H9 (cell line): ENCODE data around the gene LHFPL6. TPM values are rescaled to one million over a fixed set of nuclear protein-coding genes. Genes with fewer than 3 reads are reported as not detected.

Experiments
- DNase-seq: peaks from one replicate; pipeline ENCODE4 v3.0.0-alpha.2; 2017
- H2AFZ ChIP-seq: one replicate; pipeline ENCODE4 v1.6.1; 2013; ENCODE audit warnings: mild to moderate bottlenecking, low read length, control low read depth, moderate library complexity
- H2AK5ac ChIP-seq: 2 replicates; pipeline ENCODE4 v1.6.1; 2013; ENCODE audit warnings: low read length, control low read depth, mixed read lengths; ENCODE audit not compliant: insufficient read length
- H2BK120ac ChIP-seq: one replicate; pipeline ENCODE4 v1.6.1; 2013; ENCODE audit warnings: low read depth, mild to moderate bottlenecking, low read length, control low read depth, inconsistent platforms; ENCODE audit not compliant: poor library complexity, severe bottlenecking
- H2BK12ac ChIP-seq: 2 replicates; pipeline ENCODE4 v1.6.1; 2013; ENCODE audit warnings: low read length, control low read depth, mixed read lengths, low read depth; ENCODE audit not compliant: insufficient read length
- H2BK15ac ChIP-seq: 2 replicates; pipeline ENCODE4 v1.6.1; 2013; ENCODE audit warnings: low read depth, low read length, control low read depth
- H2BK20ac ChIP-seq: one replicate; pipeline ENCODE4 v1.6.1; 2013; ENCODE audit warnings: low read depth, mild to moderate bottlenecking, low read length, control low read depth, inconsistent platforms; ENCODE audit not compliant: poor library complexity, severe bottlenecking
- H2BK5ac ChIP-seq: 2 replicates; pipeline ENCODE4 v1.6.1; 2013; ENCODE audit warnings: low read length, control low read depth, mixed read lengths; ENCODE audit not compliant: insufficient read length
- H3K14ac ChIP-seq: 2 replicates; pipeline ENCODE4 v1.6.1; 2013; ENCODE audit warnings: low read length, control low read depth; ENCODE audit not compliant: insufficient read depth
- H3K18ac ChIP-seq: 2 replicates; pipeline ENCODE4 v1.6.1; 2013; ENCODE audit warnings: low read depth, mild to moderate bottlenecking, mixed read lengths, low read length, control low read depth; ENCODE audit not compliant: insufficient read length
- H3K23ac ChIP-seq: 2 replicates; pipeline ENCODE4 v1.6.1; 2013; ENCODE audit warnings: low read length, control low read depth, mixed read lengths, low read depth; ENCODE audit not compliant: insufficient read length
- H3K23me2 ChIP-seq: 2 replicates; pipeline ENCODE4 v1.6.1; 2013; ENCODE audit warnings: low read depth, mild to moderate bottlenecking, mixed read lengths, low read length, control low read depth; ENCODE audit not compliant: insufficient read length, poor library complexity, severe bottlenecking
- H3K27ac ChIP-seq: 2 replicates; pipeline ENCODE4 v1.5.1; 2013; ENCODE audit warnings: low read length, control low read depth, mixed read lengths, low read depth; ENCODE audit not compliant: insufficient read length
- H3K27me3 ChIP-seq: 2 replicates; pipeline ENCODE4 v1.6.1; 2013; ENCODE audit warnings: low read length, control low read depth, inconsistent platforms; ENCODE audit not compliant: insufficient read depth
- H3K4ac ChIP-seq: 2 replicates; pipeline ENCODE4 v1.6.1; 2013; ENCODE audit warnings: low read depth, mild to moderate bottlenecking, control low read depth, inconsistent platforms, low read length, moderate library complexity
- H3K4me1 ChIP-seq: 2 replicates; pipeline ENCODE4 v1.6.1; 2013; ENCODE audit warnings: low read length, control low read depth, inconsistent platforms; ENCODE audit not compliant: insufficient read depth
- H3K4me2 ChIP-seq: 2 replicates; pipeline ENCODE4 v1.6.1; 2013; ENCODE audit warnings: low read length, control low read depth, mixed read lengths; ENCODE audit not compliant: insufficient read length, insufficient read depth
- H3K56ac ChIP-seq: 2 replicates; pipeline ENCODE4 v1.6.1; 2013; ENCODE audit warnings: low read depth, mild to moderate bottlenecking, mixed read lengths, low read length, control low read depth; ENCODE audit not compliant: insufficient read length
- H3K79me1 ChIP-seq: 2 replicates; pipeline ENCODE4 v1.6.1; 2013; ENCODE audit warnings: low read depth, mild to moderate bottlenecking, moderate library complexity, low read length, control low read depth, inconsistent platforms; ENCODE audit not compliant: insufficient read depth, poor library complexity, severe bottlenecking
- H3K79me2 ChIP-seq: 2 replicates; pipeline ENCODE4 v1.6.1; 2013; ENCODE audit warnings: low read length, control low read depth, inconsistent platforms; ENCODE audit not compliant: insufficient read depth
- H3K9ac ChIP-seq: 2 replicates; pipeline ENCODE4 v1.6.1; 2013; ENCODE audit warnings: low read length, control low read depth, mixed read lengths; ENCODE audit not compliant: insufficient read length; ENCODE audit errors: extremely low read depth
- H3K9me3 ChIP-seq: one replicate; pipeline ENCODE4 v1.6.1; 2013; ENCODE audit warnings: low read depth, low read length, inconsistent platforms; ENCODE audit not compliant: control insufficient read depth
- H3T11ph ChIP-seq: one replicate; pipeline ENCODE4 v1.6.1; 2013; ENCODE audit warnings: mild to moderate bottlenecking, low read length, control low read depth, inconsistent platforms
- H4K20me1 ChIP-seq: one replicate; pipeline ENCODE4 v1.6.1; 2013; ENCODE audit not compliant: control insufficient read depth, insufficient read length, insufficient read depth
- H4K5ac ChIP-seq: 2 replicates; pipeline ENCODE4 v1.6.1; 2013; ENCODE audit warnings: low read depth, mild to moderate bottlenecking, mixed read lengths, low read length, control low read depth; ENCODE audit not compliant: insufficient read length
- H4K8ac ChIP-seq: replicated peaks from 2 replicates; pipeline ENCODE4 v1.6.1; 2013; ENCODE audit warnings: low read length, control low read depth, mixed read lengths, low read depth; ENCODE audit not compliant: insufficient read length
- H4K91ac ChIP-seq: 2 replicates; pipeline ENCODE4 v1.6.1; 2013; ENCODE audit warnings: low read depth, mild to moderate bottlenecking, moderate library complexity, mixed read lengths, low read length, control low read depth; ENCODE audit not compliant: insufficient read length
- H3K27ac Mint-ChIP-seq, 3 experiments: 2 replicates in 2 of 3; 3 replicates in 1 of 3; pipeline ENCODE4 v1.8.0; 2020 to 2021; ENCODE audit warnings: mixed read lengths in 3 of 3, mild to moderate bottlenecking in 1 of 3, moderate library complexity in 1 of 3
- H3K27me3 Mint-ChIP-seq: 2 replicates; pipeline ENCODE4 v1.8.0; 2021; ENCODE audit warnings: low read depth, mild to moderate bottlenecking, moderate library complexity, mixed read lengths
- H3K36me3 Mint-ChIP-seq, 3 experiments: 2 replicates in 2 of 3; 3 replicates in 1 of 3; pipeline ENCODE4 v1.8.0; 2020 to 2021; ENCODE audit warnings: low read depth in 3 of 3, mixed read lengths in 3 of 3; ENCODE audit not compliant: insufficient read depth in 1 of 3
- H3K4me1 Mint-ChIP-seq, 2 experiments: 2 replicates each; pipeline ENCODE4 v1.8.0; 2020; ENCODE audit warnings: mixed read lengths in 2 of 2
- H3K4me3 Mint-ChIP-seq, 2 experiments: 2 replicates in 1 of 2; 3 replicates in 1 of 2; pipeline ENCODE4 v1.8.0; 2020 to 2021; ENCODE audit warnings: mild to moderate bottlenecking in 2 of 2, mixed read lengths in 2 of 2, moderate library complexity in 1 of 2
- H3K9me3 Mint-ChIP-seq, 2 experiments: 2 replicates in 1 of 2; 3 replicates in 1 of 2; pipeline ENCODE4 v1.8.0; 2020; ENCODE audit warnings: mild to moderate bottlenecking in 2 of 2, mixed read lengths in 2 of 2, moderate library complexity in 1 of 2
- total RNA-seq: library from RNA; stranded (reverse); gene quantifications from 2 replicates; pipeline ENCODE4 v1.2.1, GENCODE V29; 2021
- TF ChIP-seq, protein P1 (sequence below): fragments of 200-600 bp; sonication (generic); conservative IDR thresholded peaks from 3 replicates; pipeline ENCODE4 v1.8.0; 2021; ENCODE audit warnings: antibody characterized with exemption, mild to moderate bottlenecking

The LHFPL6 gene
- total RNA-seq, 1 experiment from 2014 or later: 3.5 TPM

- Histone ChIP-seq H3K9me3 (no peaks in the 10 kb centered on the region), H4K20me1 (no peaks in the 10 kb centered on the region), H3K9ac (no peak overlapping the region), H2BK15ac (no peak overlapping the region), H3K18ac (no peak overlapping the region), H3K27me3 (no peaks in the 10 kb centered on the region), H3K79me1 (no peaks in the 10 kb centered on the region), H2AK5ac (no peak overlapping the region), H4K91ac (no peak overlapping the region), H3K27ac (no peak overlapping the region), H2BK12ac (no peak overlapping the region), H2BK5ac (no peak overlapping the region), H3K4me2 (no peak overlapping the region), H3K4me1 (no peaks in the 10 kb centered on the region), H3K79me2 (no peaks in the 10 kb centered on the region), H3K56ac (no peak overlapping the region), H3K14ac (no peak overlapping the region), H4K8ac (no peak overlapping the region), H3K4ac (no peak overlapping the region), H2AFZ (no peak overlapping the region), H2BK120ac (no peak overlapping the region), H3K23me2 (no peaks in the 10 kb centered on the region), H3K23ac (no peak overlapping the region), H2BK20ac (no peak overlapping the region), H3T11ph (no peak overlapping the region), H4K5ac (no peak overlapping the region)
- Mint-ChIP-seq H3K9me3 (peaks cover 26 to 29% of the 10 kb centered on the region in 2 experiments), H3K4me3 (no peak overlapping the region), H3K27me3 (peaks cover 1% of the 10 kb centered on the region; the same call in 1 of the 2 replicates), H3K4me1 (no peaks in the 10 kb centered on the region), H3K27ac (no peak overlapping the region), H3K36me3 (peaks cover 13 to 23% (median 23%) of the 10 kb centered on the region in 3 experiments)
- no peak for DNase-seq
- TF ChIP-seq, protein P1, sequence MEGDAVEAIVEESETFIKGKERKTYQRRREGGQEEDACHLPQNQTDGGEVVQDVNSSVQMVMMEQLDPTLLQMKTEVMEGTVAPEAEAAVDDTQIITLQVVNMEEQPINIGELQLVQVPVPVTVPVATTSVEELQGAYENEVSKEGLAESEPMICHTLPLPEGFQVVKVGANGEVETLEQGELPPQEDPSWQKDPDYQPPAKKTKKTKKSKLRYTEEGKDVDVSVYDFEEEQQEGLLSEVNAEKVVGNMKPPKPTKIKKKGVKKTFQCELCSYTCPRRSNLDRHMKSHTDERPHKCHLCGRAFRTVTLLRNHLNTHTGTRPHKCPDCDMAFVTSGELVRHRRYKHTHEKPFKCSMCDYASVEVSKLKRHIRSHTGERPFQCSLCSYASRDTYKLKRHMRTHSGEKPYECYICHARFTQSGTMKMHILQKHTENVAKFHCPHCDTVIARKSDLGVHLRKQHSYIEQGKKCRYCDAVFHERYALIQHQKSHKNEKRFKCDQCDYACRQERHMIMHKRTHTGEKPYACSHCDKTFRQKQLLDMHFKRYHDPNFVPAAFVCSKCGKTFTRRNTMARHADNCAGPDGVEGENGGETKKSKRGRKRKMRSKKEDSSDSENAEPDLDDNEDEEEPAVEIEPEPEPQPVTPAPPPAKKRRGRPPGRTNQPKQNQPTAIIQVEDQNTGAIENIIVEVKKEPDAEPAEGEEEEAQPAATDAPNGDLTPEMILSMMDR: no peak
These were observed 304.0 kb downstream of the LHFPL6 start for GRCh38 chr13:39298951-39299350.
